Anterior cingulate cortex (tissue), 58 donors: ENCODE data around the gene MEIS2.
A peak's percentile ranks its signal among the peaks of the same experiment; 100 is the strongest.

Source experiments
- DNase-seq, 58 donors: peaks; one replicate each; lab custom pipeline; 2025; lab: John Stamatoyannopoulos, UW

The MEIS2 gene

DNA sequence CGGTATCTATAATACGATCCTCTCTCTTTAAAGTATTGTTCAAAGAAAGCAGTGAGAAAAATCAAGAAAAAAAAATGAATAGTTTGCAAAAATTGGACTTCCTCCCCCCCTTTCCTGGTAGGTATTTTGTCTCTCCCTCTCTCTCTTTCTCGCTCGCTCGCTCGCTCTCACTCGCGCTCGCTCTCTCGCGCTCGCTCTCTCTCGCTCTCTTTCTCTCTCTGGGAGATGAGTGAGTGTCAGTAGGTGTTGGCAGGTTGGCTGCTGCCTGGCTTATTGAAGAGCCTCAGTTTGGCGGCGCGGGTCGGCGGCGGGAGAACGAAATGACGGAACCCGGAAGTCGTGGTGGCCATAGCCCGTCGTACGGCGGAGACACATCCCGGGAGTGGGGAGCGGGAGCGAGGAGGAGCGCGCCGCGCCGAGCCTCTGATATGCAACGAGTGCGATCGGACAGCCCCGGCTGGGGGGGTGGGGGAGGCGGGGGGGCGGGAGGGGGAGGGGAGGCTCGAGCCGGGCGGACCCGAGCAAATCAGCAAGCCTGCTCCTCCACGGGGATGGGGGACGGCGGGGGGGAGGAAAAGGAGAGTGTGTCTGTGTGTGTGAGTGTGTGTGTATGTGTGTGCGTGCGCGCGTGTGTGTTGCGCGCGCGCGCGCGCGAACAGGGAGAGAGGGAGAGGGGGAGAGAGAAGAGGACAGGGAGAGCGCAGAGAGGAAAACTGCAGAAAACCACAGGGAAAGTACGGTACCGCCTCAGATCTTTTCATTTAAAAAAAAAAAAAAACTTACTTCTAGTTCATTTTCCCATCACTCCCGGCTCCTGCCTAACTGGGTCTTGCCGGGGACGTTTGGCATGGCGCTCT lies at the start of gene MEIS2:
Gene MEIS2 (minus strand): TSS at position 441 of the 857 bp plus-strand sequence. CDS start 1,083 bp downstream, outside the sequence.
- DNase-seq, result peak in 56 of 58 donors; percentile 46 to 95 (median 87)

DNA sequence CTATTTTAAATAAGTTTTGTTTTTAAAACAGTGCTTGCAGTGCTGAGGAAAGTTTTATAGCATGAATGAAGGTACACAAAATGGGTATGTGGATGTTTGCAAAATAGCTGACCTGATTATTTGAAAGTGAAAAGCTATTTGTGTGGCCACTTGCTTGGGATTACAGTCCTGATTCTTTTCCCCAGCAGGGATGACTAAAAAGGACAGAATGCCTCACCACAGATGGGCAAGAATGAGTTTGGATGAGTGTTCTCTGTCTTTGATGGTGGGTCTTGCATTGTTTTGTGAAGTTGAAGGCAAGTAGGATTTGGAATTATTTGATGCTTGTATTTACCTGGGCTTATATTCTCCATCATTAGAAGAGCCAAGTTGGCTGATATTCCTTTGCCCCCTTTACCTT lies 48.8 kb upstream of the MEIS2 start:
- no peak for DNase-seq

- DNase-seq, result no peak
Measured at GRCh38 chr15:37148714-37149113, 48.4 kb upstream of the MEIS2 start.

DNA sequence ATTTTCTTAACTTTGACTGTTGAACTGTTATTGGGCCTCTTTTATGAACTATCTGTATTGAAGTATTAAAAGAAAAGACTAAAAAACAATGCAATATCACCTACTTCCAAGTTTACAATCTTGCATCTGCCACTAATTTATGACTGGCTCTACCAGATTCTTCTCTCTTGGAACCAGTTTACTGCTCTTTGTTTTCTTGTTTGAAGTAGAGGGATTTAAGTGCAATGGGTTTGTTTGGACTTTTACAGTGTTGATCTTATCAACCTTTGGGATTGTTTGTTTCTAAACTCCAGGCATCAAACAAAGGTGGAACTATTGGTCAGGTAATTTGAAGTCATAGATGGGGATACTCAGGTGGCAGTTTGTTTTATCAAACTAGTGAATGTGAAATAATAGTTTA lies 43.0 kb upstream of the MEIS2 start:
- DNase-seq, result no peak

DNA sequence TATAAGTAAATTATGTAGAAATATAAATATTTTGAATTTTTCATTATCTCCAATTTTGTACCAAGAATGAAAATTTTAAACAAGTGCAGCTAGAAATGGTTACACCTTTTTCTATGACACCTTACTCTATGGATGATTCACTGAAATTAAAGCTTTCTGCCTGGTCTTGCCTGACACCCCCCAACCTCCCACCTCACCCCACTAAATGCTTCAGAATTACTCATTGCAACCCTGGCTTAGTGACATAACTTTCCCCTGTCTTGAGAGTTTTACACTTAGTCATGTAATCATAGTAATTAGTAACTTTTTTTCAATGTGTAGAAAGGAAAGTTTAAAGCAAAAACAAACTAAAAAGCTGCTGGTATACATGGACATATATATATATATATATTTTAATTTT lies 42.0 kb upstream of the MEIS2 start:
- peak in 1 of 58 donors; percentile 5 for DNase-seq

- DNase-seq, result no peak
Measured at GRCh38 chr15:37140531-37141058, 40.2 kb upstream of the MEIS2 start.

- no peak for DNase-seq
Measured at GRCh38 chr15:37138591-37139215, 38.4 kb upstream of the MEIS2 start.

DNA sequence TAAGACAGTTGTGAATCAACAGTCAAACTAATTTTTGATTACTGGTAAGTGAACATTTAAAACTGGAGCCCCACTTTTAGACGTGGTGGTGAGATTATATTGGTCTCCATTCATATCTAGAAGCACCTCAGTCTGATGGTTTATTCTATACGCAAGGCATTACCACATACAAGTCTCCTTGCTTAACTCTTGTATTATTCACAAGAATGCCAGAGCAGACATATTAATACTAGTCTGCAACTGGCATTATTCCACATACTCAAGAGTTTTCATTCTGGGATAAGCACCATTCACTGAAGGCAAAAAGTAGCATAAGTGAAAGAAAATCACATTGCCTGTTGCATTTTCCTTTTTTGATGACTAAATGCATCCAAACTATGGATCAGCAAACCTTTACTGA lies 36.9 kb upstream of the MEIS2 start:
- DNase-seq, result no peak

- no peak for DNase-seq
Measured at GRCh38 chr15:37136666-37137065, 36.3 kb upstream of the MEIS2 start.

GRCh38 chr15:37135225-37135624 lies 34.9 kb upstream of the MEIS2 start:
- no peak for DNase-seq

DNA sequence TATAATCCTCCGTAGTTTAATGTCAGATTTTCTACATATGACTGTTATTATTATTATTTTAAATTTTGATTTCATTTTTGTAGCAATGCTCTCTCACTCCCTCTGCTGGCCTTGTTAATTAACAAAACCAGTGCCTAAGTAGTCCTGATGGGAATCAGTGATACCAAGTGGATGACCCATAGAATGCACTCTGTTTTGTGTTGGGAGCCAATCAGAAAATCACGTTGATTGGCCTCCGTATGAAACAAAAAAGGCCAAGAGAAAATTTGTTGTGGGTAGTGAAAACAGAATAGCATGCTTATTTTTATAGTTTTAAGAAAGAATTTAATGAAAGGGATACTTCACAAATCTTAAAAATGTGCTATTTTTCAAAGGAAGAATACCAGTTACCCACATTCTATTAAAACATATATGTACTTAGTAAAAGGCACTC lies 34.4 kb upstream of the MEIS2 start:
- DNase-seq, result no peak

DNA sequence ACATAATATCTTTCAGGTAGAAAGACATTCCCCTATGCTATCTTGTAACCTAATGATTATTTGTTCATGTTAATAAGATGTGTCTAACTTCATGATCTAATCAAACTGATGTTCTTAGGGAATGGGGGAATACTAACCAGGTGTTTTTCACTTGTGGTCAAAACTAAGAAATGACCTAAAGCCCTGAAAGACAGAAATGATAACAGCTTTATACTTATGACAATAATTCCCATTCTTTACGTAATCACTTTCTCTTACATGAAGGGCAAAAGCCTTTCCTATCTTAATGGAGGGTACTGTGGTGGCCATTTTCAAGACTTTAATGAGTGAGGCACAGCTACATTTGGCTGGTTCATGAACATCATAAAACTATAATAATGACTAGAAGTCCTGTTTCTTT lies 33.9 kb upstream of the MEIS2 start:
- no peak for DNase-seq

- peak in 1 of 58 donors; percentile 5 for DNase-seq
Measured at GRCh38 chr15:37133602-37134001, 33.3 kb upstream of the MEIS2 start.

- no peak for DNase-seq
Measured at GRCh38 chr15:37132826-37133417, 32.6 kb upstream of the MEIS2 start.

- no peak for DNase-seq
Measured at GRCh38 chr15:37131621-37132020, 31.3 kb upstream of the MEIS2 start.

DNA sequence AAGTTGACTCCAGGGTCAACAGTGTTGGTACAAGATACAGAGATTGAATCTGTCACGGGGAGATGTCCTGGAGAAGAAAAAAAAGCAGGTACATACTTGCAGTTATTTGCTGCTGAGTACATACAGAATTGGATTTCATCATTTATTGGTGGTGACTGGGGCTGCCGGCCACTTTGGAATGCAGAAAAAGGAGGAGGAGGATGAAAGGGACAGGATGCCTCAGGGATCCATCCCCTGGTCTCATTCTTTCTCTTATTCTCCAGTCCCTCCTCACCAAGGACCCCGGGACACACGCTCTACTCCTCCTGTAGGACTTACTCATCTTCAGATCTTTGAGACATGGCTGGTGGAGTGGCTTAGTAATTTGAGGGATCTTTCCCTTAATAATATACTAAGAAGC lies 30.0 kb upstream of the MEIS2 start:
- no peak for DNase-seq

DNA sequence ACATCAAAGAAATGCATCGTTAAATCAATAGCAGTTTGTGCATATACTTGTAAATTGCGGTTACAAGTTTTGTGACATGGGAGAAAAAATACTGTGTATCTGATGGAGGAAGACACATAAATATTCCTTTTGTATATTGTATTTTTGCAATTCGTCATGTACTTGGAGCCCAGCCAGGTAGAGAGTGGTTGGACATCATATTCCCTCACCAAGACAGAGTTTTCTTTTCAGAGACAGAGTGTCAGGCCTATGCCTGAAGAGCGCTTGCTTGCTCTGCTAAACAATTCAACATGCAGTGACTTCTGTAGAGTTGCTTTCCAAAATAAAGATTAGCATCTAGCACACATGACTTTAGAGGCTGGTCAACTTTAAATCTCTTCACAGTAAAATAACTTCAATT lies 24.8 kb upstream of the MEIS2 start:
- peak in 4 of 58 donors; percentile 8 to 58 (median 36) for DNase-seq

DNA sequence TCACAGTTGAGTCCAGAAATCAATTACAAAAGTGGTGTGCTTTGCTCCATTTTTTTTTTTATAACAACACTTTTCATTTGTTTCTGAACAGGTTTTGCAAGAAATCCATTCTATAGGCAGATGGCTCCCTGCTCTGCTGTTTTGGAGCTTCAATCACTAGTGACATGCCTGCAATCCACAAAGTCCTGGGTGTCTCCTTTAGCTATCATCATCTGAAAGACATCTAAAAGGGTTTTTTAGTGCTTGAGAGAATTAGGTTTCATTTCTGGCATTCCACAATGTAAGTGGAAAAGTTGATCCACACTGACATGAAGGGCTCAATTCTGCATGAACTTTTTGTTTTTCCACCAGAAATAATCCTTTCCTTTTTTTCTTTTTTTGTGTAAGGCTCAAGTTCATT lies 24.0 kb upstream of the MEIS2 start:
- no peak for DNase-seq

DNA sequence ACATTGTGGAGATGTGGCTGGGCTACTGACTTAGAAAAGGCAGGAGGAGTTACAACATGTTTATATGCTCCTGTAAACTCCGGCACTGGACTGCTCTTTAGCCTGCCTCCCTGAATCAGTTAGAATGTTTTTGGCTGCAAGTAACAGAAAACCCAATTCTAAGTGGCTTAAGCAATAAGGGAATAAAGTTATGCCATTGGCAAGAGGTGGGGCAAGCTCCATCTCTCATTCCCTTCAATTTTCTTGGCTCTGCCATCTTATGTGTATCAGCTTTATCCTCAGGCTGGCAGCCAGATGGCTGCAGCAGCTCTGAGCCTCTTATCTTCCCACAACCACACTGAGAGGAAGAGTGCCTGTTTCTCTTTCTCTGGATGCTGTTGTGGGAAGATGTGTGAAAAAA lies 22.4 kb upstream of the MEIS2 start:
- DNase-seq, result no peak

DNA sequence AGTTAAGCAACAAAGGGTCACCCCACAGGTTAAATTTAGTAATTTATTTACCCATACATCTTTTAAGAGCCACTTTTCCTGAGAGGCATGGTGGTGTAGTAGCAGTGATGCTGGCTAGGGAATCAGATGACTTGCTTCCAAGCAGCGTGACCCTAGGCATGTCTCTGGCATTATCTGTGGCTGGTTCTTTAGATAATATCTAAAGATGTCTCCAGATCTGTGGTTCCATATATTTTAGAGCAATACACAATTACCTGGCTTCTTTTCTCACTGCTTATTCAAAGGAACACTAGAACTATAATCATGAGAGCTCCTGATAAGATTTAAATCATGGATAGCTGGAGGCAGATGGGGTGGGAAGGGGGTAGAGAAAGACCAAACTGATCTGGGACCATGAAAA lies 21.1 kb upstream of the MEIS2 start:
- no peak for DNase-seq

DNA sequence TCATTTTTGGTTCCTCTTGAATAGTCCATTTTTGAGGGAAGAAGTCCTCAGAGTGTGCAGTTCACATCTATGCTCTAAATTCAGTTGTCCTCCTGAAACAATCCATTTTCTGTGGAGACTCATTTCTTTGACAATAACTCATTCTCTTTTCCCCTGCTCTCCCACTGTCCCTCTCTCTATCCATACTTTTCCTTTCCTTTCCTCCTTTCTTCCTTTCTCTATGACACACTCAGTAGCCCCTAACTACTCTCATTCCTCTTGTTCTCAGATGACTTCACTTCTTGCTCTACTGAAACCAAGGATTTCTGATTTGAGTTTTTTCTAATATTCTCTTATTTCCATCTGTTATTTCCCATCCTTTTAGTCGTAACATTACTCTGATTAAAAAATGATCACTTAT lies 16.7 kb upstream of the MEIS2 start:
- DNase-seq, result no peak
